Mucosa of descending colon (tissue), 3 donors: ENCODE results near the gene PHF20. TPM values are rescaled to one million over a fixed set of nuclear protein-coding genes. Genes with fewer than 3 reads are reported as not detected.

ENCODE experiments used
- ATAC-seq: fragments of 200-7000 bp; cut with Tn5 transposase; one replicate; pipeline ENCODE4 v1.9.1; 2020; ENCODE audit warnings: mild to moderate bottlenecking, moderate library complexity
- DNase-seq, 3 donors: peaks; one replicate each; pipeline ENCODE4 v3.0.0-alpha.2; 2020
- H3K36me3 ChIP-seq: fragments of 200-600 bp; one replicate; pipeline ENCODE4 v1.8.0; 2021; ENCODE audit warnings: low read depth, mild to moderate bottlenecking
- H3K4me1 ChIP-seq: fragments of 200-600 bp; one replicate; pipeline ENCODE4 v1.8.0; 2021; ENCODE audit warnings: low read depth, mild to moderate bottlenecking
- H3K4me3 ChIP-seq: fragments of 200-600 bp; one replicate; pipeline ENCODE4 v1.8.0; 2021; ENCODE audit warnings: mild to moderate bottlenecking
- H3K9me3 ChIP-seq: fragments of 200-600 bp; one replicate; pipeline ENCODE4 v1.8.0; 2021; ENCODE audit warnings: mild to moderate bottlenecking
- intact Hi-C, 2 donors: fragments of 100-400 bp; cut with DNase I in 1 of 2; cut with micrococcal nuclease in 1 of 2; formaldehyde crosslinking; loops; one replicate each; pipeline versions ENCODE4 v1.11.0 to v1.11.1; 2022; cut with DNase I, micrococcal nuclease
- total RNA-seq, 3 donors: library from RNA; stranded (reverse); fragmentation: NEBNext Ultra II Directional in 2 of 3; extraction: Animal tissue kit (Norgen Biotek cat#: 25700) in 2 of 3; gene quantifications; one replicate each; pipeline versions ENCODE4 v1.2.1 to v1.2.4, GENCODE V29; 2021 to 2023
- TF ChIP-seq, protein P1 (sequence below): fragments of 200-600 bp; IDR thresholded peaks from one replicate; pipeline ENCODE4 v1.8.0; 2022; ENCODE audit warnings: antibody characterized with exemption, mild to moderate bottlenecking
- donor health status: DM: no; HTN: no; CAD: no; lungs with moderate emphysema.
- donor health status: DM: no; HTN: no; CAD: no.
- donor health status: DM: no; HTN: yes; CAD: no.

PHF20 gene
- total RNA-seq, 3 donors from 2014 or later: 23.3 to 61.1 (median 28.5) TPM

DNA sequence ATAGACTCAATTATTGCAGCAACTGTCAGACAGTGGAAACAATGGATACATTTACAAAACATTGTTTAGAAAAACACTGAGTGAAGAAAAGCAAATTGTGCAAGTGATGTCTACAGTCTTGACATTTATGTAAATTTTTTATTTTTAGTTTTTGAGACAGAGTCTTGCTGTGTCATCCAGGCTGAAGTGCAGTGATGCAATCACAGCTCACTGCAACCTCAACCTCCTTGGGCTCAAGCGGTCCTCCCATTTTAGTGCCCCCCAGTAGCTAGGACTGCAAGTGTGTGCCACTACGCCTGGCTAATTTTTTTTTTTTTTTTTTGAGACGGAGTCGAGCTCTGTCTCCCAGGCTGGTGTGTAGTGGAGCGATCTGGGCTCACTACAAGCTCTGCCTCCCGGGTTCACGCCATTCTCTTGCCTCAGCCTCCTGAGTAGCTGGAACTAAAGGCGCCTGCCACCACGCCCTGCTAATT lies 206.3 kb downstream of the PHF20 start:
- no peak for ATAC-seq

DNA sequence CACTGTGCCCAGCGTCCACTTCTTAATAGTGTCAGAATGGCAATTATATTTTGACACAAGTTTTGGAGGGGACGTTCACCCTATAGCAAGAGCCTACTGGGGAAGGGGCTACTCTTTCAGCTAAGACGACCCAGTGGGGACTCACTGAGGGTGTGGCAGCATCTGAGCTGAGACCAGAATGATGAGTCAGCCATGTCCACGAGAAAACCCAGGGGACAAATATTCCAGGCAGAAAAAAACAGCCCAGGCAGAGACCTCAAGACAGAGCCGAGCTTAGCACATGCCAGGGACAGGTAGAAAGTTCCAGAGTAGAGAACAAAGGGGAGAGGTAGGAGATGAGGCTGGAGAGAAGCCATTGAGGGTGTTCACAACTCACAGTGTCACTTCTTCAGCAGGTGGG lies 207.7 kb downstream of the PHF20 start:
- H3K9me3 ChIP-seq: no peaks in the 10 kb centered on the region
- ATAC-seq: no peak
- H3K36me3 ChIP-seq: no peaks in the 10 kb centered on the region
- H3K4me3 ChIP-seq: no peak overlapping the region
- H3K4me1 ChIP-seq: no peaks in the 10 kb centered on the region
- DNase-seq: no peak
- TF ChIP-seq, protein P1, sequence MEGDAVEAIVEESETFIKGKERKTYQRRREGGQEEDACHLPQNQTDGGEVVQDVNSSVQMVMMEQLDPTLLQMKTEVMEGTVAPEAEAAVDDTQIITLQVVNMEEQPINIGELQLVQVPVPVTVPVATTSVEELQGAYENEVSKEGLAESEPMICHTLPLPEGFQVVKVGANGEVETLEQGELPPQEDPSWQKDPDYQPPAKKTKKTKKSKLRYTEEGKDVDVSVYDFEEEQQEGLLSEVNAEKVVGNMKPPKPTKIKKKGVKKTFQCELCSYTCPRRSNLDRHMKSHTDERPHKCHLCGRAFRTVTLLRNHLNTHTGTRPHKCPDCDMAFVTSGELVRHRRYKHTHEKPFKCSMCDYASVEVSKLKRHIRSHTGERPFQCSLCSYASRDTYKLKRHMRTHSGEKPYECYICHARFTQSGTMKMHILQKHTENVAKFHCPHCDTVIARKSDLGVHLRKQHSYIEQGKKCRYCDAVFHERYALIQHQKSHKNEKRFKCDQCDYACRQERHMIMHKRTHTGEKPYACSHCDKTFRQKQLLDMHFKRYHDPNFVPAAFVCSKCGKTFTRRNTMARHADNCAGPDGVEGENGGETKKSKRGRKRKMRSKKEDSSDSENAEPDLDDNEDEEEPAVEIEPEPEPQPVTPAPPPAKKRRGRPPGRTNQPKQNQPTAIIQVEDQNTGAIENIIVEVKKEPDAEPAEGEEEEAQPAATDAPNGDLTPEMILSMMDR: no peak
- intact Hi-C loops: no loop called here

More for the DNA sequence above, 206.3 kb downstream of the PHF20 start:
- Histone ChIP-seq H3K9me3 (no peaks in the 10 kb centered on the region), H3K4me3 (no peak overlapping the region), H3K4me1 (no peaks in the 10 kb centered on the region), H3K36me3 (no peaks in the 10 kb centered on the region)
- intact Hi-C loops: no loop called here
- DNase-seq: no peak
- TF ChIP-seq, protein P1: no peak

DNA sequence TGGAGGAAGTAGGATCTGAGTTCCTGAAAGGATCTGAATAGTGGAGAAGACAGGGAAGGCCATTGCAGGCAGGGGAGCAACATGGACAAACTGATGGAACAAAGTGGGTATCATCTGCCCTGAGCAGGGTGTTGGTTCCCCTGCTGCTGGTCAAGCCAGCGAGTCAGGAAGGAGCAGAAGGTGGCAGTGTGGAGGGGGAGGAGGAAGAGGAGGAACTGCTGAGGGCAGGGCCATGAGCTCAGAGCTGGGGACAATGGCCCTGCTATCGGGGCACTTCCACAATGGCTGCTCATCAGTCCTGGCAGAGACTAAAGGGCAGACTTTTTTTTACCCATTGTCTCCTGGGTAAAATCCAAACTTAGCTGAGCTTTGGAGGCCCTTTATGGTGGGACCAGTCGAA lies 210.2 kb downstream of the PHF20 start:
- Histone ChIP-seq H3K9me3 (no peaks in the 10 kb centered on the region), H3K4me1 (no peaks in the 10 kb centered on the region), H3K36me3 (no peaks in the 10 kb centered on the region), H3K4me3 (no peak overlapping the region)
- intact Hi-C loops: no loop called here
- DNase-seq (no peak), ATAC-seq (no peak)
- TF ChIP-seq, protein P1: no peak

DNA sequence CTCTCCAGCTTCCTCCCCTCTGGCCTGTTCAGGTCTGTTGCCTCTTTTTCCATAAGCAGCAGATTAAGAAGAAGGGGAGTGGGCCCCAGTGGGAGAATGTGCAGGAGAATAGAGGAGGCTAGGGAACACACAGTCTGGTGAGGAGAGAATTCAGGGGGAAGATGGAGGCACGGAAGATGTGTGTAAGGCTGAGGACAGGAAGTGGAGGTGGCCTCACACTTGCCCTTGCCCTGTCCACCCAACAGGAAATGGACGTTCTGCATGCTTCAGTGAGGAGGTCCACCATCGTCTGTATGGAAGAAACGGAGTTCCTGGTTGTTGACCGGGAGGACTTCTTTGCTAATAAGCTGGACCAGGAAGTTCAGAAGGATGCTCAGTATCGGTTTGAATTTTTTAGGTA lies 212.6 kb downstream of the PHF20 start:
- no peaks in the 10 kb centered on the region for H3K4me1 ChIP-seq
- H3K9me3 ChIP-seq: no peaks in the 10 kb centered on the region
- intact Hi-C loops: no loop called here
- no peak overlapping the region for H3K4me3 ChIP-seq
- TF ChIP-seq, protein P1: no peak
- no peak for DNase-seq
- ATAC-seq: no peak
- no peaks in the 10 kb centered on the region for H3K36me3 ChIP-seq

DNA sequence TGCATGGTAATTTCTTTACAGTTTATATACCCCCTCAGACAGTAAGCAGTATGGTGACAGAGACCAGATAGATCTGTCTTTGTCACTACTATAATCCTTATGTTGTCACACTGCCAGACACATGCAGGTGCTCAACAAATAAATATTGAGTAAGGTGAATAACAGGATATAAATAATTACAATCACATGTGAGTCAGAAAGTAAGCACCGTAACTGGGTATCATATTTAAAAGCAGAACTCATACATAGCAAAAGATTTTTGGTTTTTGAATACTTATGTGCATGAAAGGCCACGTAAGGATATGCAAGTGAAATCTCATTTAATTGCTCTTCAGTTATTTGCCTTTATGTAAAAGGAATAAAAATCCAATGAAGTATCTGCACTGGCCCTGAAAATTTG lies 214.0 kb downstream of the PHF20 start:
- Histone ChIP-seq H3K36me3 (no peaks in the 10 kb centered on the region), H3K9me3 (no peaks in the 10 kb centered on the region), H3K4me1 (no peaks in the 10 kb centered on the region), H3K4me3 (no peak overlapping the region)
- intact Hi-C loops: no loop called here
- ATAC-seq: no peak
- no peak for DNase-seq
- TF ChIP-seq, protein P1: no peak

DNA sequence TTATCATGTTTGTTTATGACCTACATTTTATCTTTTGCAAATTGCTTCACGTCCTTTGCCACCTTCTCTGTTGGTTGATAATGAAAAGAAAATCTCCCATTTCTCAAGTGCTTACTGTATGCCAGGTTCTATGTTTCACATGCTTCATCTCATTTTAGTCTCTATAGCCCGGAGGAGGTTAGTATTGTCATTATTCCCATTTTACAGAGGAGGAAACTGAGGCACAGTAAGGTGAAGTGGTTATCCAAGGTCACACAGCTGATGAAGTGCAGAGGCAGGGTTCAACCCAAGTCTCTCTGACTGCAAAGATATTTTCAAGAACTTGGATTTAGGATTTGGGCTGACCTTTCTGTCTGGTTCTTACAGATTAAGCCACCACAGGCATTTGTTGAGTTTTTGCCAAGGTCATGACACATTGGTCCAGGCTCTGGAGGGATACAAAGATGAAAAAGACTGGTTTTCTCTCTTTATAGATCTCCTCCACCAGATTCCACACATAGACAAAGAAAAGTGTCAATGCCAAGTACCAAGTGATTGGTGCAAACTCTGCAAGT lies 217.2 kb downstream of the PHF20 start:
- intact Hi-C loops: no loop called here

More for the DNA sequence above, 217.2 kb downstream of the PHF20 start:
- ATAC-seq: no peak
- Histone ChIP-seq H3K4me1 (no peaks in the 10 kb centered on the region), H3K36me3 (no peaks in the 10 kb centered on the region), H3K4me3 (no peak overlapping the region), H3K9me3 (no peaks in the 10 kb centered on the region)
- DNase-seq: no peak
- TF ChIP-seq, protein P1: no peak
